Loucy (cell line): ENCODE measurements around the gene ZFAND3.

Experiments
- EZH2phosphoT487 ChIP-seq: fragments of 200-600 bp; IDR thresholded peaks from 2 replicates; pipeline ENCODE4 v1.6.1; 2018; ENCODE audit warnings: antibody characterized with exemption, mild to moderate bottlenecking, moderate library complexity, borderline replicate concordance
- TF ChIP-seq, protein P1 (sequence below): fragments of 200-600 bp; sonication (generic); conservative IDR thresholded peaks from 2 replicates; pipeline ENCODE4 v1.5.1; 2014; ENCODE audit warnings: mild to moderate bottlenecking, antibody characterized with exemption, low read length

DNA sequence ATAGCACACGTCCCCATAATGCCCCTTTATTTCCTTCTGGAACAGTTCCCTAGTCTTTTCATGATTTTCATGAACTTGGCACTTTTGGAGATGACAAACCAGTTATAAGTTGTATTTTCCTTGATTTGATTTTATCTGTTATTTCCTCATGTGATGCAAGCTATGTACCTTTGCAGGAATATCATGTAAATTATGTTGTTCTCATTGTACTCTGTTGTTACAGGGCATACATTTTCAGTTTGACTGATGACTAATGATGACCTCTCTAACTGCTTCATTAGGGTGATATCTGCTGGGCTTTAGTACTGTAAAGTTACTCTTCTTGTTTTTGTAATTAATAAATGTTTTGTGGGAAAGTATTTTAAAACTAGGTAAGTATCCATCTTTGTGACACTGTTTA, 147.3 kb downstream of the ZFAND3 start:
- TF ChIP-seq, protein P1, sequence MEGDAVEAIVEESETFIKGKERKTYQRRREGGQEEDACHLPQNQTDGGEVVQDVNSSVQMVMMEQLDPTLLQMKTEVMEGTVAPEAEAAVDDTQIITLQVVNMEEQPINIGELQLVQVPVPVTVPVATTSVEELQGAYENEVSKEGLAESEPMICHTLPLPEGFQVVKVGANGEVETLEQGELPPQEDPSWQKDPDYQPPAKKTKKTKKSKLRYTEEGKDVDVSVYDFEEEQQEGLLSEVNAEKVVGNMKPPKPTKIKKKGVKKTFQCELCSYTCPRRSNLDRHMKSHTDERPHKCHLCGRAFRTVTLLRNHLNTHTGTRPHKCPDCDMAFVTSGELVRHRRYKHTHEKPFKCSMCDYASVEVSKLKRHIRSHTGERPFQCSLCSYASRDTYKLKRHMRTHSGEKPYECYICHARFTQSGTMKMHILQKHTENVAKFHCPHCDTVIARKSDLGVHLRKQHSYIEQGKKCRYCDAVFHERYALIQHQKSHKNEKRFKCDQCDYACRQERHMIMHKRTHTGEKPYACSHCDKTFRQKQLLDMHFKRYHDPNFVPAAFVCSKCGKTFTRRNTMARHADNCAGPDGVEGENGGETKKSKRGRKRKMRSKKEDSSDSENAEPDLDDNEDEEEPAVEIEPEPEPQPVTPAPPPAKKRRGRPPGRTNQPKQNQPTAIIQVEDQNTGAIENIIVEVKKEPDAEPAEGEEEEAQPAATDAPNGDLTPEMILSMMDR: no peak
- no peak for TF ChIP-seq EZH2phosphoT487
